ENCODE data around the gene WDFY1.

The WDFY1 gene

GRCh38 chr2:223944703-223945531, at the start of gene WDFY1:
Gene WDFY1 (minus strand): TSS chr2:223945335. CDS start chr2:223945284, 51 bp downstream.
- DNase-seq: peak; percentile 85

GRCh38 chr2:223994562-223995162, 49.5 kb upstream of the WDFY1 start:
- DNase-seq: no peak

GRCh38 chr2:223993634-223994232, 48.6 kb upstream of the WDFY1 start:
- peak; percentile 26 for DNase-seq

- DNase-seq: no peak
Observed at GRCh38 chr2:223991611-223992010, 46.5 kb upstream of the WDFY1 start.

- DNase-seq: no peak
Observed at GRCh38 chr2:223989856-223990232, 44.7 kb upstream of the WDFY1 start.

- no peak for DNase-seq
Observed at GRCh38 chr2:223989206-223989855, 44.2 kb upstream of the WDFY1 start.

GRCh38 chr2:223981241-223981640, 36.1 kb upstream of the WDFY1 start:
- no peak for DNase-seq

- no peak for DNase-seq
Observed at GRCh38 chr2:223980803-223981202, 35.7 kb upstream of the WDFY1 start.

GRCh38 chr2:223980397-223980735, 35.2 kb upstream of the WDFY1 start:
- no peak for DNase-seq

- no peak for DNase-seq
Observed at GRCh38 chr2:223979730-223980396, 34.7 kb upstream of the WDFY1 start.

GRCh38 chr2:223978451-223978850, 33.3 kb upstream of the WDFY1 start:
- DNase-seq: no peak

- DNase-seq: no peak
Observed at GRCh38 chr2:223976635-223977226, 31.6 kb upstream of the WDFY1 start.

GRCh38 chr2:223973606-223974005, 28.5 kb upstream of the WDFY1 start:
- DNase-seq: no peak

GRCh38 chr2:223972656-223973102, 27.5 kb upstream of the WDFY1 start:
- DNase-seq: no peak

GRCh38 chr2:223971731-223972130, 26.6 kb upstream of the WDFY1 start:
- DNase-seq: no peak

GRCh38 chr2:223970343-223971128, 25.4 kb upstream of the WDFY1 start:
- DNase-seq: peak; percentile 6

- DNase-seq: no peak
Observed at GRCh38 chr2:223969856-223970255, 24.7 kb upstream of the WDFY1 start.

- DNase-seq: no peak
Observed at GRCh38 chr2:223969315-223969714, 24.2 kb upstream of the WDFY1 start.

GRCh38 chr2:223967981-223968380, 22.8 kb upstream of the WDFY1 start:
- no peak for DNase-seq

GRCh38 chr2:223959688-223960087, 14.6 kb upstream of the WDFY1 start:
- no peak for DNase-seq

- peak; percentile 91 for DNase-seq
Observed at GRCh38 chr2:223957092-223957851, 12.1 kb upstream of the WDFY1 start, which contains the start of gene MRPL44. Gene MRPL44 (plus strand): TSS chr2:223957463. CDS start chr2:223957473, 10 bp downstream.
